ENCODE data around the gene CTRB1.

DNA sequence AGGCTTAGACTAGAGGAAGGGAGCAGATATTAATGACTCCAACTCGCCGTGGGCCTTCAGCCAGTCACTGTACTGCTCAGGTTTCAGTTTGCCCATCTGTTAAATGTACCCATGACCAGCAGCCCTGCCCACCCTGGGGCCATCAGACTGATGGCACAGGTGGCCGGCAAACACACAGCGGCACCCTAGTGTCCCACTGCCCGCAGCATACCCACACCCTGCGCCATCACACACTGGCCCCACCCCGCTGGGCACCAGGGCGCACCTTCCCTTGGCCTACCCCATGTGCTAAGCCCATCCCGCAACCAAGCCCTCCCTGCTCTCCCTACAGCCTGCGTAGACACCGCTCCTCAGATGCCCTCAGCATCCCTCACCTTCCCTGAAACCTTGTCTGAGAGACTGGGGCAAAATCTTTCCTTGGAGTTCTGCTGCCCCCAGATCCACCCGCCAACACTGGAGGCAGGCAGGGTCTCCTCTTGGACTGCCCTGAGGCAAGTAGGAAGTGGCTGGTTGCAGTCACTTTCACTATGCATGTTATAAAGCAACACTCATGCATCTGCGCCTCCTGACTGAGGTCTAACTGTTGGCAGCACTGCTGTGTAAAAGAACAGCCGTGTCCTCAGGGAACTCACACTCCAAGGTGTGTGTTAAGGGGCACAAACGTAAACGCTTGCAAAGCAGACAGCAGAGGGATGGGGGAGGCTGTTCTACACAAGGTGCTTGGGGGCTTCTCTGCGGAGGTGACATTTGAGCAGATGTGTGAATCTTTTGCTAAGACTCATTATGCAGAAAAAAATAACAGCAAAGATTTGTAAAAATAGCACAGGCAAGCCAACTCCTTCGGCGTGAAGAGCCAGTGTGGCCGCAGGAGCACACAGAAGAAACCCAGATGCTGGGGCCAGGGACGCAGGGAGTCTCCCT is 39.4 kb downstream of the CTRB1 start:
- TF ChIP-seq EZH2 (IDR thresholded peaks at IDR 0.05; ENCODE audit: insufficient read depth, poor library complexity, severe bottlenecking) (no peak), EZH2phosphoT487 (IDR thresholded peaks at IDR 0.05; ENCODE audit: insufficient read depth, low read depth) (no peak)

All from GM23248 (cell line).